NCI-H345 (cell line): ENCODE data around the gene WNK2.
"Not testable (repeated sequence)": the region's sequence is repeated elsewhere in the genome, so short reads cannot be mapped to it uniquely, and the experiment has no call there.

Source experiments
- DNase-seq: peaks from one replicate; lab custom pipeline; 2025; lab: John Stamatoyannopoulos, UW

The WNK2 gene

DNA sequence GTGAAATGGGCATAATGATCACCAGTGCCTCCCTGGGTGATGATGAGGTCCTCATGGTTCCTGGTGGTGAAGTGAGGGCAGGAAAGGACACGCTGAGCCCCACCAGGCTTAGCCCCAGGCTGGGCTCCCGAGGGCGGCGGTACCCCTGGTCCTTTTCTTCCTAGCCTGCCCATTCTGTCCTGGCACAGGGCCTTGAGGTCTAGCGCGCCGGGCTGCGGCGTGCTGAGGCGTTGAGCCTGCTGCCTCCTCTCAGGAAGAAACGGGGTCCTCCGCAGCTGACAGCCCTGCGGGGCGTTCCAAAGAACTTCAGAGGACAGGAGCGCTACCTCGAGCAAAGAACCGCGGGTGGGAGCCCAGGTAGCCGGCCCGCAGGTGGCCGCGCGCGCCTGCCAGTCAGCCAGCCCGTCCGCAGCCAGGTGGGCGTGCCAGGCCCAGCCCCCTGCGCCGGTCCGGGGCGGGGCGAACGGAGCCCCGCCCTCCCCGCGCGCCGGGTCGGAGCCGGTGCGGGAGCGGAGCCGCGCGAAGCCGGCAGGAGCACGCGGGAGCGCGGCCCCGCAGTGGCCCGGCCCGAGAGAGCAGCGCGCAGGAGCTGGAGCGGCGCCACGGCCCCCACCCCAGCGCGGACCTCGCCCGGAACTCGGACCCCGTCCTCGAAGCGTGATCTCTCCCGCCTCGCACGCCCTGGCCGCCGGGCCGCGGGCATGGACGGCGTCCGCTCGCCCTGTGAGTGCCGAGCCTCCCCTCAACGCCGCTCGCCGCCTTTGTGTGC is at the start of gene WNK2:
Gene WNK2, plus strand, starts transcription at position 477 of the 769 bp plus-strand sequence. CDS start 791 bp downstream, outside the sequence.
- DNase-seq = peak; percentile 53

GRCh38 chr9:93134740-93135444 is 49.0 kb upstream of the WNK2 start:
- DNase-seq = no peak

- peak; percentile 36 for DNase-seq
These were observed 47.9 kb upstream of the WNK2 start for GRCh38 chr9:93136011-93136440.

DNA sequence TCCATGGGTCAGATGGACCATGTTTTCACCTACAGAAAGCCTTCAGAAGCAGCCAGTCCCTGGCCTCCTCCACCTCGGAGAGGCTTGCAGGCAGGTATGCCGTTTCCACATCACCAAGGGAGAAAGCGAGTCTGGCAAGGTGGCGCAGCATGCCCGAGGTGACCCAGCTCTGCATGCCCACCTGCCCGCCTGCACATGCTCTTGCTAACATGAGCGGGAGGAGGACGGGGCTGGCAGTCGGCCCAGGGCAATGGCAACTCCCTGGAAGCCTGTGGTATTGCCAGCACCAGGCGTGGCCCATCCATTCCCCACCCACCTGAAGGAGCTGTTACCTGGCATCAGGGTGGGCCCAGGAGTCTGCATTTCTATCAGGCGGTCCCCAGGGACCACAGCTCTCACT is 46.6 kb upstream of the WNK2 start:
- DNase-seq = no peak

GRCh38 chr9:93138171-93138764 is 45.7 kb upstream of the WNK2 start:
- DNase-seq = no peak

DNA sequence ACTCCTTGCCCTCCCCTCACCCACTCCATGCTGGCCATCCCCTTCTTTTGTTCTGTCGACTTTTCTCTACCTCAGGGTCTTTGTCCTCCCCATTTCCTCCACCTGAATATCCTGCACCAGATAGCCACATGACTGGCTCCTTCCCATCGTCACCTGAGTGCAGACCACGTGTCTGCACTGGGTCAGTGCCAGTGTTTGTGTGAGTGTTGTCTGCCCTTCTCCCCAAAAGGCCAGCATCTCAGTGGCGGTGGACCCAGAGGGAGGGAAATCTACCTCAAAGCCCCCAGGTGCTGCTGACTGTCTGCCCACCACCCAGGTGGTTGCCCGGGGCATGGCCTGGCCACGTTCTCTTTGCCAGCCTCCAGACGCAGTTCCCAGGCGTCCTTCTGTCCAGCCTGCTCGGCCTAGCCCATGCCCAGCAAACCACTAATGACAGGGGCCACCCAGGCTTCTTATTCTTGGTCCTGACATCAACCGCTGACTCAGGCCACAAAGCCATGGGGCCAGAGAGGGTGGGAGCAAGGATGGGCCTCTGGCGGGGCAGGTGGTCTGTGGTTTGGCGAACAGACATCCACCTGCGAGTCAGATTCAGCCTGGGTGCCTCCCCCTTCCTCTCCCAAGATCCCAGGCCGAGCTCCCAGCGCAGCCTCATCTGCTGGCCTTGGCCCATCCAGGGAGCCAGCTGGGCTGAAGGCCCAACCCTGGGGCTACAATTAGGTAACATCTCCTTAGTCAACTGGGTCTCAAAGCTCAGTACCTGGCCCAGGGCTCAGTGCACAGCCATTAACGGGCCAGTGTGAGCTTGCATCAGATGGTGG is 44.4 kb upstream of the WNK2 start:
- DNase-seq = no peak

- DNase-seq = no peak
These were observed 42.0 kb upstream of the WNK2 start for GRCh38 chr9:93141771-93142483.

DNA sequence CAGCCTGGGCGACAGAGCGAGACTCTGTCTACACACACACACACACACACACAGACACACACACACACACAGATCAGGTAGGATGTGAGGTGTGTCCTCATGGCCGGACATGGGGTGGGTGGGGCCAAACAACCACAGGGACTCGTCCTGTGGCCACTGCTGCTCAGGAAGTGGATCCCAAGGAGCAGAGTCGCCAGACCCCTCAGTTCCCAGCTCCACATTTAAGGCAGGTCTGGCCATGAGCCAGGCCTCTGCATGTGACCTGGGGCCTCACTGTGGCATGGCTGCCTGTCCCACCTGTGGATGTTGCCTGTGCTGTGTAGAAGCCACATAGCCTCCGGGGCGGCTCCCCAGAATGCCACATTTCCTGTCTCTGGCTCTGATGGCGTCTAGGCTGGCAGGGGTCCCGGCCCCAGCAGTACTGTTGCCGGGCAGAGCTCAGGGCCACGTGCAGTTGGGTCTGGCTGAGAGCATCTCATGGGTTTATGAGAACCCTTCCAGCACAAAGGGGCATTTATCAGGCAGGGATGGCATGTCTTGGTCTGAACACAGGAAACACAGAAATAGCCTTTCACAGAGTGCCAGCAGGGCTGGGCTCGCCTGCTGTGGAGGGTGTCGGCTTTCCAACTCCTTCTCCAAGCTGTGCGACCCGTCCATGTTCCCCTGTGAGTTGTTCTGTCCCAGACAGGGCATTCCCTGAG is 40.0 kb upstream of the WNK2 start:
- no peak for DNase-seq

GRCh38 chr9:93146696-93147095 is 37.2 kb upstream of the WNK2 start:
- not testable (repeated sequence) for DNase-seq

DNA sequence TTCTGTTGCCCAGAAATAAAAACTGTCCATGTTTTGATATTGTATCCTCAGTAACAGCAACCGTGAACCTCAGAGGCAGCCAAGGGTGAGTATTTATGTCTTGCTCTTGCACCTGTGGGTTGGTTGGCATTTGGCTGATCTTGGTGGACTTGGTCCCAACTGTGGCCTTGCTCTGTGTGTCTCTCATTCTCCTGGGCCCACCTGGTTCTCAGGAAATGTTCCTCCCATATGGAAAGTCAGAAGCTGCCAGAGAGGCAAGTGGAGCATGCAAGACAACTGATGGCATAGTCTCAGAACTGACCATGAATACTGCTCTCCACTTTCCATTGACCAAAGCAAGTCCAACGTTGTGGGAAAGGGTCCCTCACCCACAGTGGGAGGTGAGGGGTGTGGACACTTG is 36.3 kb upstream of the WNK2 start:
- no peak for DNase-seq

GRCh38 chr9:93148721-93149120 is 35.2 kb upstream of the WNK2 start:
- no peak for DNase-seq

DNA sequence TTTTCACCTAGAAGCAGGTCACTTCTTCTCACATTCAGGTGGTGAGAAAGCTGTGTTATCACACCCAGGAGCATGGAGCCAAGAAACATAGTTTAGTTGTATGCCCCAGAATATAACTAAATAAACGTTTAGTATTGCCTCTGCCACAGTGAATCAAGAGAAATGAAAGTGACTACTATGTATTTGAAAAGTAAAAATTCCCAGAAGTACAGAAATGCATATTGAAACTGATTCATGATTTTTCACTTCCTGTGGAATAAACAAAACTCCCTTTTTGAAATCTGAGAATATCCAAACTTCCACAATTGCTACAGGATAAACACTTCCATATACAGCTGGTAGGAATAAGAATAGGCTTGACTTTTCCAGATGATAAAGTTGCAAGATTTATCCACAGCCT is 34.6 kb upstream of the WNK2 start:
- DNase-seq = no peak

GRCh38 chr9:93151097-93151784 is 32.7 kb upstream of the WNK2 start:
- DNase-seq = no peak

DNA sequence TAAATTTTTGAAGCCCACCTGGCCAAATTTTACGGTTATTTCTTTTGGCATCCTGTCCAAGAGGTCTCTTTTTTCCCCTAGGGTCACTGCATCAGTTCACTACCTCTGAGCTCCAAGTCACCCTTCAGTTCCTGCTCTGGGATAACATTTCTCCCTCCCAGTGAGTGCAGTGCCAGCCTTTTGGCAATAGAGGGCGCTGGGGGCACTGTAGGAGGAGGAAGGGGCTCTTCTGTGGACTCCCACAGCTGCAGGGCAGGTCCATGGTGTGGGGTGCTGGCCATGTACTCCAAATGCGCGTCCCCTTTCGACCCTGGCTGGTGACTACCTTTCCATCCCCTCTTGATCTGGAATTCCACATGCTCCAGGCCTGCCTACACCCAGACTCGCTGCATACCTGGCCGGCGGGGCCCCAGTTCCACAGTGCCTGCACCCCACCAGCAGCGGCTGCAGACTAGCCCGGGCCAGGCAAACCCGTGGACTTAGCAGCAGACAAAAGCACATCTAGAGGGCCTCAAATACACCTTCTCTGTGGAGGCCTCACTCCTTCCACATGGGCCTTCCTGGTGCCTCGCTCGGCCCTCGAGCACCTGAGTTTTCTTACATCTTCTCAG is 29.5 kb upstream of the WNK2 start:
- DNase-seq = no peak

- DNase-seq = no peak
These were observed 28.0 kb upstream of the WNK2 start for GRCh38 chr9:93155716-93156474.

GRCh38 chr9:93156475-93157008 is 27.4 kb upstream of the WNK2 start:
- DNase-seq = no peak

GRCh38 chr9:93159601-93160471 is 24.1 kb upstream of the WNK2 start:
- DNase-seq = peak; percentile 66
